HG03469 (cell line): ENCODE data around the gene CYP2A6.
"Not testable (repeated sequence)": the region's sequence is repeated elsewhere in the genome, so short reads cannot be mapped to it uniquely, and the experiment has no call there.

Source experiments
- ATAC-seq: cut with Tn5 transposase; IDR thresholded peaks from one replicate; pipeline ENCODE4 v1.9.1; 2021; ENCODE audit warnings: mild to moderate bottlenecking, moderate library complexity, moderate number of reproducible peaks; ENCODE audit not compliant: unreplicated experiment

The CYP2A6 gene

DNA sequence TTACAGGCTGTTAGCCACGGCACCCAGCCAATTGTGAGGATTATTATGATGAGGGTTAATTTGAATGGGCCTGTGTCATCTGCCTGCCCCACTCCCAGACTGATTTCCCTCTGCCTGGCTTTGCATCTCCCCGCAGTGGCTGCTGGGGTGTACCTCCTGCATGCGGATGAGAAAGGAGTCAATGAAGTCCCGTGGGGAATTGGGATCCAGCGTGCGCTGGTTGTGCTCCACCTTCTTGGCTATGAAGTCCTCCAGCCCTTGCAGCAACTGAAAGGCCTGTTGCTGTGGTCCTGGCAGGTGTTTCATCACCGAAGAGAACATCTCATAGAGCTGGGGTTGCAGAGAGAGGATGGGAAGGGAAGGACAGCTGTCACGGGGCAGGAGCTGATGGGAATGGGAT is 3.5 kb downstream of the CYP2A6 start:
- not testable (repeated sequence) for ATAC-seq

DNA sequence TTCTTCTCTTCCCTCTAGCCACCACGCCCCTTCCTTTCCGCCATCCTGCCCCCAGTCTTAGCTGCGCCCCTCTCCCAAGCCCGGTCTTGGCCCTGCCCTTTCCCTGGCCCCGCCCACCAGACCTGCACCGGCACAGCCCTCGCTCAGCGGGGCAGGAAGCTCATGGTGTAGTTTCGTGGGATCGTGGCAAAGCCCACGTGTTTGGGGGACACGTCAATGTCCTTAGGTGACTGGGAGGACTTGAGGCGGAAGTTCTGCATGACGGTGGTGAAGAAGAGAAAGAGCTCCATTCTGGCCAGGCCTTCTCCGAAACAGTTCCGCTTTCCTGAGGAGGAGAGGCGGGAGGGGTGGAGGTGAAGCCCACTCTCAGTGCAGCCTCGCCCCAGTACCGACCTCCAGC is 6.6 kb downstream of the CYP2A6 start:
- not testable (repeated sequence) for ATAC-seq

DNA sequence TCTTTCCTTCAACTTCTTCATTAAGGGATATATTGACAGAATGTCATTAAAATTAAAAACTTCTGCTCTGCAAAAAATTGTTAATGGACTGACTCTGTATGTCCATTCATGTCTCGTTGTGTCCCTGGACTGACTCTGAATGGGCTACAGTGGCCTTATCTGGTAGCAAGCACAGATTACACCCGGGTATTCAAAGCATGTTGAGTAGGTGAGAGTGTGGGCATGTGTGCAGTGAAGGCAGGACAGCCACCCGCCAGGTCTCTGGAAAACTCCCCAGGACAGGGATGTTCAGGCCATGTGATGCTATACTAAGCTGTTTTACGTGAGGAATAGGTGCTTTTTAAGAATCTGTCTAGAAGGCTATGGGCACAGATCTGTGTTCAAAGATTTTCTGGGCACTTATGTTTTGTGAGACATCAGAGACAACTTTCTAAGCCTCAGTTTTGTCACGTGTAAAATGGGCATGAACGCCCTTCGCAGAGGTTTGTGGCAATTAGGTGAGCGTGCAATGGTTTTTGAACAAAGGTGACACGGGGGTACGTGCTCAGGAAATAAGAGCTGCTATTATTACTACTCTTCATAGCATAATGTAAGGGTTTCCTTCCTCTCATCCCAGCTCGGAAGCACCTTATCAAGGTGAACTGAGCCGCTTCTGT is 7.1 kb downstream of the CYP2A6 start:
- not testable (repeated sequence) for ATAC-seq

DNA sequence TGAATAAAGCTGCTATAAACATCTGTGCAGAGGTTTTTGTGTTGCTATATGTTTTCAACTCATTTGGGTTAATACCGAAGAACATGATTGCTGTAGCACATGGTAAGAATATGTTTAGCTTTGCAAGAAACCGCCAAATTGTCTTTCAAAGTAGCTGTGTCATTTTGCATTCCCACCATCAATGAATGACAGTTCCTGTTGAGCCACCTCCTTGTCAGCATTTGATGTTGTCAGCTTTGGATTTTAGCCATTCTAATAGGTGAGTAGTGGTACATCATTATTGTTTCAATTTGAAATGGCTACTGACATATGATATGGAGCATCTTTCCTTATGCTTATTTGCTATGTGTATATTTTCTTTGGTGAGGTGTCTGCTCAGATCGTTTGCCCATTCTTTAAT is 8.2 kb downstream of the CYP2A6 start:
- not testable (repeated sequence) for ATAC-seq

DNA sequence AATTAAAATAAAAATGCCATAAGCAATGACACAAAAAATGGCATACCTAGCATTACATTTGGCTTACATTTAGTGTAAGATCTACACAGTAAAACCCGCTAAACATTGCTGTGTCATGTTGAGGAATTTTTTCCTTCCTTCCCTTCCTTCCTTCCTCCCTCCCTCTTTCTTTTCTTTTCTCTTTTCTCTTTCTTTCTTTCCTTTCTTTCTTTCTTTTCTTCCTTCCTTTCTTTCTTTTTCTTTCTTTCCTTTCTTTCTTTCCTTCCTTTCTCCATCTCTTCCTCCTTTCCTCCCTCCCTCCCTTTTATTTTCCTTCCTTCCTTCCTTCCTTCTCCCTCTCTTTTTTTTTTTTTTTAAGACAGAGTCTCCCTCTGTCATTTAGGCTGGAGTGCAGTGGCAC is 11.8 kb downstream of the CYP2A6 start:
- ATAC-seq, result not testable (repeated sequence)

DNA sequence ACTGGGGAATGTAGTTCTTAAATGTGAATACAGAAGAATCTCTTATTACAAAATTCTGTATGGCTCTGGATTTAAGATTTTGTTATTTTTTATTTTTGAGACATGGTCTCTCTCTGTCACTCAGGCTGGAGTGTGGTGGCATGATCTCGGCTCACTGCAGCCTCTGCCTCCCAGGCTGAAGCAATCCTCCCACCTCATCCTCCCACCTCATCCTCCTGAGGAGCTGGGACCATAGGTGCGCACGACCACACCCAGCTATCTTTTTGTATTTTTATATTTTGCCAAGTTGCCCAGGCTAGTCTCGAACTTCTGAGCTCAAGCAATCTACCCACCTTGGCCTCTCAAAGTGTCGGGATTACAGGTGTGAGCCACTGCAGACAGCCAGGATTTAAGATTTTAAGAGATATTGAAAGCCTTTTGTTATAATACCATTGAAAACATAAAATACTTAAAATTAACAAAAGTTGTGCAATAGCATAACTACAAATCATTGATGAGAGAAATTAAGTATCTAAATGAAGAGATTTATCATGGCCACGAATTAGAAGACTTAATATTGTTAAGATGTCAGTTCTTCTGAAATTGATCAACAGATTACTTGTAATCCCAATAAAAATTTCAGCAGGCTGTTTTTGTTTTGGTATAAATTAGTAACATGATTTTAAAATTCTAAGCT is 13.4 kb downstream of the CYP2A6 start:
- ATAC-seq, result no peak

DNA sequence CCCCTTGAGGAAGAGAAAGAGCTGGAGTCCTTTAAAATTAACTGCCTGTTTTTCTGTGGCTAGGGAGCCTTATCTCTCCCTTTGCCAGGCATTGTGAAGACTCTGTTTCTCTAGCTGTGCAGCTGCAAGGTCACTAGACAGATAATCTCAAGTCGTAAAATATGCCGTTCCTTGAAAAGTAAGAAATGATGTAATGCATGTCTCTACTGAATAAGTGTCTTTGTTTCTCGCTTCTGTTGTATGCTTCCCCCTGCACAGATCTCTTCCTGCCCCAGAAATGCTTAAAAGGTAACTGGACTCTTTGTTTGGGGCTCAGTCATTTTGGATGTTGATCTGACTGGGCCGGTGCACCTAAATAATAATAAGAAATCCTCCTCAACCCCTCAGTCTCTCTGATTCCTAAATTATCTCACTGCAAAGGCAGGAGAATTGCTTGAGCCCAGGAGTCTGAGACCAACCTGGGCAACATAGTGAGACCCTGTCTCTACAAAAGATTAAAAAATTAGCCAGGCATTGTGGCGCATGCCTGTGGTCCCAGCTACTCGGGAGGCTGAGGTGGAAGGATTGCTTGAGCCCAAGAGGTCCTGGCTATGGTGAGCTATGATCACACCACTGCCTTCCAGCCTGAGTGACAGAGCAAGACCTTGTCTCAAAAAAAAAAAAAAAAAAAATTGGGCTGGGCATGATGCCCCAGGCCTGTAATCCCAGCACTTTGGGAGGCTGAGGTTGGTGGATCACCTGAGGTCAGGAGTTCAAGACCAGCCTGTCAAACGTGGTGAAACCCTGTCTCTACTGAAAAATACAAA is 16.3 kb downstream of the CYP2A6 start:
- ATAC-seq, result not testable (repeated sequence)

DNA sequence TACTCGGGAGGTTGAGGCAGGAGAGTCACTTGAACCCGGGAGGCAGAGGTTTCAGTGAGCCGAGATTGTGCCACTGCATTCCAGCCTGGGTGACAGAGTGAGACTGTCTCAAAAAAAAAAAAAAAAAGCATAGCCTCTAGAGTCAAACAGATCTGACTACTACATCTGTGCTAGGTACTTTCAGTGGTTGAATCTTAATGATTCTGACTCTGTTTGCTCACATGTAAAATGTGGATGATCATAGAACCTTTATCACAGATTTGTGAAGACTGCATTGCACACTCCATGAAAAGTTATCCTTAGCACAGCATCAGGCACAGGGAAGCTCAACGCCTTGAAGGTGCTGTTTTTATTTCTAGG is 17.8 kb downstream of the CYP2A6 start:
- not testable (repeated sequence) for ATAC-seq

DNA sequence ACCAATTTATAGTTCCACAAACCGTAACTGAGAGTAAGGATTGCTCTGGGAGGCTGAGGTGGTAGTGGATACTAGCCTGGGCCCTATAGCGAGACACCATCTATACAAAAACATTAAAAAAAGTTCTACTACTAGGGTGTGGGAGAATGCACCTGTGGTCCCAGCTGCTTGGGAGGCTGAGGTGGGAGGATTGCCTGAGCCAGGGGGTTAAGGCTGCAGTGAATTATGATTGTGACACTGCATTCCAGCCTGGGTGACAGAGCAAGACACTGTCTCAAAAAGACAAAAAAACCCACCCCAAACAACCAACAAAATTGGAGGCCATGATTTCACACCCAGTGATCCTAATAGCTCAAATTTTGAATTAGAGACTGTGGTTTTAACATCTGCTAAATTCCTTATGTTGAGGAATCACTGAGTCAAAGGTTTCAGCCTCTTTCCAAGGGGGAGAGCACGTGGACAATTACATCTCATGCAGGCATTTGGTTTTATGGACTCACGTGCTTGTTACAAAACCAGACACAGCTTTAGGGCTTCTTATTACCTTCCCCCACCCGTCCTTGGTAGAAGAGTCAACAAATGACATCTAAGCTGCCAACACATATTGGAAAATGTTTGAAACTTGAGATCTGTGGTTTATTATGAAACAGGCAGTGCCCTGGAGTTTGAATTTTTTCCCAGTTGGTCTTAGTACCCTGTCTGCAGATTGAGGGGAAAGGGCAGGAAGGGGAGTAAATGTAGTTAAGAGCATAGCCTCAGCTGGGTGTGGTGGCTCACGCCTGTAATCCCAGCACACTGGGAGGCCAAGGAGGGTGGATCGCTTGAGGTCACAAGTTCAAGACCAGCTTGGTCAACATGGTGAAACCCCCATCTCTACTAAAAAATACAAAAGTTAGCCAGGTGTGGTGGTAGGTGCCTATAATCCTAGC is 18.5 kb downstream of the CYP2A6 start:
- no peak for ATAC-seq

DNA sequence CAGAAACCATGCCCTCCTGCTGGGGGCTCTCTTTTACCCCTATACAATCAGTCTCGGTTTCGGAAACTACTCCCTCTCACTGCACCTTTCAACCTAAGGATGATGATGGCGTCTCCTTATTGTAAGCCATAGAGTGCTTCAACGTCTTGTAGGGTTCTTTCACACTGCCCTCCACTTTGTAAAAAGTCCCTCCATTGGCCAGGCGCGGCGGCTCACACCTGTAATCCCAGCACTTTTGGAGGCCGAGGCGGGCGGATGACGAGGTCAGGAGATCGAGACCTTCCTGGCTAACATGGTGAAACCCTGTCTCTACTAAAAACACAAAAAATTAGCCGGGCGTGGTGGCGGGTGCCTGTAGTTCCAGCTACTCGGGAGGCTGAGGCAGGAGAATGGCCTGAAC is 19.5 kb downstream of the CYP2A6 start:
- not testable (repeated sequence) for ATAC-seq

DNA sequence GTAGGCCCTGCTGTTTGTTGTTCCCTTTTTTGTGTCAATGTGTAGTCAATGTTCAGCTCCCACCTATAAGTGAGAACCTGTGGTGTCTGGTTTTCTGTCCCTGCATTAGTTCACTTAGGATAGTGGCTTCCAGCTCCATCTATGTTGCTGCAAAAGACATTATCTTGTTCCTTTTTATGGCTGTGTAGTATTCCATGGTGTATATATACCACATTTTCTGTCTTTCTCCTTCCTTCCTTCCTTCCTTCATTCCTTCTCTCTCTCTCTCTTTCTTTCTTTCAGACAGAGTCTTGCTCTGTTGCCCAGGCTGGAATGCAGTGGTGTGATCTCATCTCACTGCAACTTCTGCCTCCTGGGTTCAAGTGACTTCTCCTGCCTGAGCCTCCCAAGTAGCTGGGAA is 21.0 kb downstream of the CYP2A6 start:
- no peak for ATAC-seq

DNA sequence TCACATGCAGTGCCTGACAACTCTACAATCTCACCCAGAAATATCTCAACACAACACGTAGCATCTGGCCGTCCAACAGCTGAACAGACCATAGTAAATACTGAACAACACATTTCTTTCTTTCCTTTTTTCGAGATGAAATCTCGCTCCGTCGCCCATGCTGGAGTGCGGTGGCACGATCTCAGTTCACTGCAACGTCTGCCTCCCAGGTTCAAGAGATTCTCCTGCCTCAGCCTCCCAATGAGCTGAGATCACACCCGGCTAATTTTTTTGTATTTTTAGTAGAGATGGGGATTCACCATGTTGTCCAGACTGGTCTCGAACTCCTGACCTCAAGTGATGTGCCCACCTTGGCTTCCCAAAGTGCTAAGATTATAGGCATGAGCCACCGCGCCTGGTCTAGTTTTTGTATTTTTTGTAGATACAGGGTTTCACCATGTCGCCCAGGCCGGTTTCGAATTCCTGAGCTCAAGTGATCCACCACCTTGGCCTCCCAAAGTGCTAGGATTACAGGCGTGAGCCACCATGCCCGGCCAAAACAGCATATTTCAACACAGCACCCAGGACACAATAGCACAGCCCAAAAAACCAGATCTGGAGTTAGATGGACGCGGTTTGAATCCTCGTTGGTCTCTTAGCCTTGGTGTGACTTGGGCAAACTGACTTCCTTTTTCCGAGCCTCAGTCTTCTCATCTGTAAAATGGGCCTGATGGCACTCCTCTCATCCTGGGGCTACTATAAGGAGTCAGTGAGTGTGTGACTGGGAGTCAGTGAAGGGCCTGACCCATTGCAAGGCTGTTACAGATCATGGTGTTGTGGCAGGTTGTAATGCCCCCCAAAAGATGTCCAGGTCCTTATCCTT is 22.6 kb downstream of the CYP2A6 start:
- no peak for ATAC-seq

DNA sequence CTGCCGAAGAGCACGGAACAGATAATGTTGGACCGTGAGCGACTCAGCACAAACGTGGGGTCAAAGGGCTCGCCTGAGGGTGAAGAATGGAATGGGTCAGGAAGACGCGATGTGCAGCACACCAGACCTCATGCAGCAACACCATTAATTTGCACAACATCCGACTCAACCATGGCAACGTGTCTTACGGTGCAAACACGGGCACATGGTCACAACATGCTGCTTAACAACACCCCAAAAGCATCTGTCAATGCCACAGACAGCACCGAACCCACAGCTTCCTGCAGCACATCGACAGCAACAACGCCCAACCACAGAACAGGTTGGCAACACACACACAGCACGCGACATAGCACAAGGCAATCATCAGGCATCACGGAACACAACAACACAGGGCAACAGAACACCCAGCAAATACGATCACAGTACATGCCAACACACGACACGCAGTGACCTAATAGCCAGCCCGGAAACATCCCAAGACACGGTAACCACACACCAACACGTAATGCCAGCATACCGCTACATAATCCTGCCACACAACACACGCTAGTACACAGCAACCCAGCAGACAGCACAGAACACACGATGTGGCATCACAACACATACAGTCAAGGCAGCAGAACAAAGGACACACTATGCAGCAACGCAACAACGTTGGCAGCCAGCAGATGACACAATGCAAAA is 23.4 kb downstream of the CYP2A6 start:
- ATAC-seq, result not testable (repeated sequence)

DNA sequence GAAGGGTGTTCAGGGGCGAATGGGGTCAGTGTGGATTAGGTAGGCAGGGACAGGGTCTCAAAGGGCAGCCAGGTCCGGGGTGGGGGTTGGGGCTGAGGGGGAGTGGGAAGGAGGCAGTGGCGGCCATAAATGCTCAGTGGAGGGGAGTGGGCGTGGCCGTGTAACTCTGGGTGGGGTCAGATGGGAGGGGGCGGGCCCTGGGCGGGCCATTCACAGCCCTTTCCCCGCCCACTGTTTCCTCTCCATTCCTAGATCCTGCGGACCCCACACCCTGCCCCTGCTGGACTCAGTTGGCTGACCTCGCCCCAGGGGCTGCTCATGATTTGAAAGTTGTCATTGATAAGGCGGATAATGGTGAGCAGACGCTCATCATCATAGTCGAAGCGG is 23.9 kb downstream of the CYP2A6 start:
- ATAC-seq, result not testable (repeated sequence)

DNA sequence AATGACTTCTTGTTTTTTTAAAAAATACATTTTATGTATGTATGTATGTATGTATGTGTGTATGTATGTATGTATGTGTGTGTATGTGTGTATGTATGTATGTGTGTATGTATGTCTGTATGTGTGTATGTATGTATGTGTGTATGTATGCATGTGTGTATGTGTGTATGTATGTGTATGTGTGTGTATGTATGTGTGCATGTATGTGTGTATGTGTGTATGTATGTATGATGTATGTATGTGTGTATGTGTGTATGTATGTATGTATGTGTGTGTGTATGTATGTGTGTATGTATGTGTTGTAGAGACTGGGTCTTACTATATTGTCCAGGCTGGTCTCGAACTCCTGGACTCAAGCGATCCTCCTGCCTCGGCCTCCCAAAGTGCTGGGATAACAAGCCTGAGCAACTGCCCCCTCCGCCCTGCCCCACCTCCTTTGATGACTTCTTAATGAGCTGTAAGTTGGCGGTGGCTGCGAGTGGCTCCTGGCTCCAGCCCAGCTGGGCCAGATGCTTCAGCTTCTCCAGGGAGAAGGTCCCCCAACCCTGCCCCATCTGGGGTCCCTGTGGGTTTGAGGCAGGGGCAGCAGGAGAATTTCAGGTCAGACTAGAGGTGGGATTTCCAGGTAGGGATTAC is 24.7 kb downstream of the CYP2A6 start:
- not testable (repeated sequence) for ATAC-seq

DNA sequence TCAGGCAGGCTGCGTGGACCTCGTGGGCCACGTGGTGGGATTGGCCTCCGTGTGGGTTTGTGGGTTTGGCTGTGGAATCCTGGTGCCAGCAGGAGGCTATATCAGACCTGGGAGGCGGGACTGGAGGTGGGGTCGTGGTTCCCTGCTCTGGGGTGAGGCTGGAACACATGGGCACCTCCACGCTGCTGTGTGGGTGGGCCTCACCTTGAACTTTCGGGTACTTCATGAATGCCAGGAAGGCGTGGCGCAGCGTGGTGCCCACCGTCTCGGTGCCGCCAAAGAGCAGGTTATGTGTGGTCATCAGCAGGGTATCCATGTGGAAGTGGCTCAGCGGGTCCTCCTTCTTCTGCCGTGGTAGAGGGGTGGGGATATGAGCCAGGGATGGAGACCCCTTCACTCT is 25.3 kb downstream of the CYP2A6 start:
- not testable (repeated sequence) for ATAC-seq

DNA sequence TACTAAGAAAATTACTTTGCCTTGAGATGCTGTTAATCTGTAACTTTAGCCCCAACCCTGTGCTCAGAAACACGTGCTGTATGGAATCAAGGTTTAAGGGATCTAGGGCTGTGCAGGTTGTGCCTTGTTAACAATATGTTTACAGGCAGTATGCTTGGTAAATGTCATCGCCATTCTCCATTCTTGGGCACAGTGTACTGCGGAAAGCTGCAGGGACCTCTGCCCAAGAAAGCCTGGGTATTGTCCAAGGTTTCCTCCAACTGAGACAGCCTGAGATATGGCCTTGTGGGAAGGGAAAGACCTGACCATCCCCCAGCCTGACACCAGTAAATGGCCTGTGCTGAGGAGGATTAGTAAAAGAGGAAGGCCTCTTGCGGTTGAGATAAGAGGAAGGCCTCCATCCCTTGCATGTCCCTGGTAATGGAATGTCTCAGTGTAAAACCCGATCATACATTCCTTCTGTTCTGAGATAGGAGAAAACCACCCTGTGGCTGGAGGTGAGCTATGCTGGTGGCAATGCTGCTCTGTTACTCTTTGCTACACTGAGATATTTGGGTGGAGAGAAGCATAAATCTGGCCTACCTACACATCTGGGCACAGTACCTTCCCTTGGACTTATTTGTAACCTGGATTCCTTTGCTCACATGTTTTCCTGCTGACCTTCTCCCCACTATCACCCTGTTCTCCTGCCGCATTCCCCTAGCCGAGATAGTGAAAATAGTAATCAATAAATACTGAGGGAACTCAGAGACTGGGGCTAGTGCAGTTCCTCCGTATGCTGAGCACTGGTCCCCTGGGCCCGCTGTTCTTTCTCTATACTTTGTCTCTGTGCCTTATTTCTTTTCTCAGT is 27.3 kb downstream of the CYP2A6 start:
- ATAC-seq, result not testable (repeated sequence)

DNA sequence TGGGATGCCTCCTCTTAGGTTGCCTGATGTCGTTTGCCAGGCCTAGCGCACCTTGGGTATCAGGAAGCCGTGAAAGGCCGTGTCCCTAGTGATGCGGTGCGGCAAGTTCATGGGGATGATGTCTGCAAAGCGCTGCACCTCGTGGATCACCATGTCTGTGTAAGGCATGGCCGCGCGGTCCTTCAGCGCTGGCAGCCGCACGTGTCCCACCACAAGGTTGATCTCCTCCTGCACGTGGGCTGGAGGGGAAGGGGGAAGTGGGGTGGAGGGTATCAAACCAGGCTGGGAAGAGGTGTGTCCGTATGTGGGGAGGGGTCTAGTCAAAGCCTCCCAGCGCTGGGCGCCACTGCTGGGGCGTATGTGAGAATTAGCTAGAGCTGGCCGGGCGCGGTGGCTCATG is 28.1 kb downstream of the CYP2A6 start:
- no peak for ATAC-seq
